GM12891 (cell line): ENCODE measurements around the gene FSD2.

Source experiments
- PAX5 ChIP-seq: IDR thresholded peaks from 2 replicates; pipeline ENCODE4 v1.6.1; 2011; ENCODE audit warnings: low read length, moderate library complexity, mild to moderate bottlenecking; ENCODE audit not compliant: insufficient read depth, severe bottlenecking
- POLR2A ChIP-seq: IDR thresholded peaks from 2 replicates; pipeline ENCODE4 v1.6.1; 2011; ENCODE audit warnings: low read depth, low read length, control low read depth
- POLR2AphosphoS5 ChIP-seq: IDR thresholded peaks from 2 replicates; pipeline ENCODE4 v1.6.1; 2011; ENCODE audit warnings: low read depth, low read length, control low read depth
- SPI1 ChIP-seq: IDR thresholded peaks from 2 replicates; pipeline ENCODE4 v1.6.1; 2011; ENCODE audit warnings: low read depth, low read length, control low read depth
- TAF1 ChIP-seq: IDR thresholded peaks from 2 replicates; pipeline ENCODE4 v1.6.1; 2011; ENCODE audit warnings: low read depth, low read length, control low read depth

- no peak for TF ChIP-seq POLR2A
- TF ChIP-seq TAF1, result no peak
- TF ChIP-seq PAX5, result no peak
- TF ChIP-seq SPI1, result no peak
- TF ChIP-seq POLR2AphosphoS5, result no peak
Measured at GRCh38 chr15:82850731-82851130, 44.9 kb upstream of the FSD2 start.
